ENCODE measurements around the gene DDX51.

The DDX51 gene

GRCh38 chr12:132144115-132144809, at the start of gene DDX51, which contains the start of gene NOC4L:
Gene DDX51, minus strand, starts transcription at chr12:132144319. Its CDS starts 23 bp downstream, at chr12:132144296.
Gene NOC4L, plus strand, starts transcription at chr12:132144457. Its CDS starts 32 bp downstream, at chr12:132144489.
- peak; percentile 93 to 94 (median 94) for DNase-seq (ENCODE audit: low read depth in 3 of 3)

GRCh38 chr12:132191715-132192553, 47.8 kb upstream of the DDX51 start:
- no peak for DNase-seq (ENCODE audit: low read depth in 3 of 3)

- no peak for DNase-seq (ENCODE audit: low read depth in 3 of 3)
These were observed 46.8 kb upstream of the DDX51 start for GRCh38 chr12:132190834-132191500.

- no peak for DNase-seq (ENCODE audit: low read depth in 3 of 3)
These were observed 46.1 kb upstream of the DDX51 start for GRCh38 chr12:132190012-132190755.

GRCh38 chr12:132189378-132190011, 45.4 kb upstream of the DDX51 start:
- peak; percentile 85 to 89 (median 89) for DNase-seq (ENCODE audit: low read depth in 3 of 3)

- DNase-seq (ENCODE audit: low read depth in 3 of 3): no peak
These were observed 44.8 kb upstream of the DDX51 start for GRCh38 chr12:132188916-132189325.

GRCh38 chr12:132188451-132188901, 44.4 kb upstream of the DDX51 start:
- DNase-seq (ENCODE audit: low read depth in 3 of 3): no peak

GRCh38 chr12:132187646-132188450, 43.7 kb upstream of the DDX51 start:
- no peak for DNase-seq (ENCODE audit: low read depth in 3 of 3)

- no peak for DNase-seq (ENCODE audit: low read depth in 3 of 3)
These were observed 42.9 kb upstream of the DDX51 start for GRCh38 chr12:132186857-132187620.

GRCh38 chr12:132186208-132186856, 42.2 kb upstream of the DDX51 start:
- no peak for DNase-seq (ENCODE audit: low read depth in 3 of 3)

- no peak for DNase-seq (ENCODE audit: low read depth in 3 of 3)
These were observed 41.6 kb upstream of the DDX51 start for GRCh38 chr12:132185705-132186104.

GRCh38 chr12:132182711-132183365, 38.7 kb upstream of the DDX51 start:
- no peak for DNase-seq (ENCODE audit: low read depth in 3 of 3)

- no peak for DNase-seq (ENCODE audit: low read depth in 3 of 3)
These were observed 38.1 kb upstream of the DDX51 start for GRCh38 chr12:132182206-132182710.

- no peak for DNase-seq (ENCODE audit: low read depth in 3 of 3)
These were observed 37.6 kb upstream of the DDX51 start for GRCh38 chr12:132181570-132182200.

- DNase-seq (ENCODE audit: low read depth in 3 of 3): no peak
These were observed 36.8 kb upstream of the DDX51 start for GRCh38 chr12:132180648-132181546.
